ENCODE data around the gene FUT7.
A peak's percentile ranks its signal among the peaks of the same experiment; 100 is the strongest.
"Not testable (repeated sequence)": the region's sequence is repeated elsewhere in the genome, so short reads cannot be mapped to it uniquely, and the experiment has no call there.

FUT7 gene

GRCh38 chr9:137065336-137065967 lies 33.6 kb upstream of the FUT7 start:
- no peak for DNase-seq

GRCh38 chr9:137064880-137065164 lies 32.9 kb upstream of the FUT7 start:
- no peak for DNase-seq

GRCh38 chr9:137064027-137064879 lies 32.4 kb upstream of the FUT7 start:
- DNase-seq, result peak; percentile 81

- no peak for DNase-seq
Measured at GRCh38 chr9:137063311-137064026, 31.6 kb upstream of the FUT7 start.

GRCh38 chr9:137062798-137063197 lies 30.9 kb upstream of the FUT7 start:
- not testable (repeated sequence) for DNase-seq

GRCh38 chr9:137062384-137062783 lies 30.5 kb upstream of the FUT7 start:
- DNase-seq, result no peak

- DNase-seq, result no peak
Measured at GRCh38 chr9:137058521-137059234, 26.8 kb upstream of the FUT7 start.

- no peak for DNase-seq
Measured at GRCh38 chr9:137057545-137057944, 25.7 kb upstream of the FUT7 start.

- DNase-seq, result no peak
Measured at GRCh38 chr9:137056739-137057415, 25.0 kb upstream of the FUT7 start.

GRCh38 chr9:137055385-137056364 lies 23.8 kb upstream of the FUT7 start:
- DNase-seq, result no peak

- DNase-seq, result no peak
Measured at GRCh38 chr9:137054932-137055384, 23.1 kb upstream of the FUT7 start.

GRCh38 chr9:137053944-137054931 lies 22.4 kb upstream of the FUT7 start, which contains the start of gene ENTPD2:
Gene ENTPD2, minus strand, starts transcription at chr9:137054061. Its CDS starts 64 bp downstream, at chr9:137053997.
- no peak for DNase-seq

- no peak for DNase-seq
Measured at GRCh38 chr9:137052998-137053943, 21.4 kb upstream of the FUT7 start.

GRCh38 chr9:137052293-137052692 lies 20.4 kb upstream of the FUT7 start:
- no peak for DNase-seq

- no peak for DNase-seq
Measured at GRCh38 chr9:137051145-137051724, 19.3 kb upstream of the FUT7 start.

GRCh38 chr9:137050570-137050969 lies 18.7 kb upstream of the FUT7 start:
- DNase-seq, result no peak

- peak; percentile 67 for DNase-seq
Measured at GRCh38 chr9:137049544-137050449, 17.9 kb upstream of the FUT7 start.
